Measurements from ENCODE around the gene SLC20A1.
"Not testable (repeated sequence)": the region's sequence is repeated elsewhere in the genome, so short reads cannot be mapped to it uniquely, and the experiment has no call there.

Gene SLC20A1

GRCh38 chr2:112686348-112687217, 40.8 kb downstream of the SLC20A1 start:
- no peak for DNase-seq

- no peak for DNase-seq
Measured at GRCh38 chr2:112687522-112687921, 41.8 kb downstream of the SLC20A1 start.

- DNase-seq = no peak
Measured at GRCh38 chr2:112688086-112688880, 42.5 kb downstream of the SLC20A1 start.

- peak; percentile 67 for DNase-seq
Measured at GRCh38 chr2:112690853-112691401, 45.2 kb downstream of the SLC20A1 start.

- DNase-seq = no peak
Measured at GRCh38 chr2:112691881-112692281, 46.1 kb downstream of the SLC20A1 start.

- DNase-seq = peak; percentile 89
Measured at GRCh38 chr2:112692495-112692911, 46.8 kb downstream of the SLC20A1 start.

GRCh38 chr2:112692918-112693317, 47.2 kb downstream of the SLC20A1 start:
- DNase-seq = no peak

- no peak for DNase-seq
Measured at GRCh38 chr2:112693596-112693995, 47.9 kb downstream of the SLC20A1 start.

GRCh38 chr2:112694182-112694581, 48.4 kb downstream of the SLC20A1 start:
- no peak for DNase-seq

- DNase-seq = no peak
Measured at GRCh38 chr2:112698834-112699515, 53.2 kb downstream of the SLC20A1 start.

GRCh38 chr2:112699984-112700667, 54.4 kb downstream of the SLC20A1 start:
- no peak for DNase-seq

GRCh38 chr2:112701052-112701451, 55.3 kb downstream of the SLC20A1 start:
- no peak for DNase-seq

GRCh38 chr2:112703684-112704083, 57.9 kb downstream of the SLC20A1 start:
- DNase-seq = no peak

- no peak for DNase-seq
Measured at GRCh38 chr2:112705575-112705974, 59.8 kb downstream of the SLC20A1 start.

GRCh38 chr2:112706170-112706664, 60.5 kb downstream of the SLC20A1 start:
- no peak for DNase-seq

GRCh38 chr2:112706947-112707346, 61.2 kb downstream of the SLC20A1 start:
- DNase-seq = not testable (repeated sequence)

- DNase-seq = no peak
Measured at GRCh38 chr2:112708968-112709367, 63.2 kb downstream of the SLC20A1 start.

- no peak for DNase-seq
Measured at GRCh38 chr2:112709703-112710102, 64.0 kb downstream of the SLC20A1 start.

- no peak for DNase-seq
Measured at GRCh38 chr2:112710956-112711750, 65.4 kb downstream of the SLC20A1 start.

GRCh38 chr2:112712465-112712864, 66.7 kb downstream of the SLC20A1 start:
- DNase-seq = no peak

- DNase-seq = no peak
Measured at GRCh38 chr2:112712903-112713584, 67.3 kb downstream of the SLC20A1 start.
